K562 (cell line): ENCODE data around the gene PKP1. TPM values are rescaled to one million over a fixed set of nuclear protein-coding genes. Genes with fewer than 3 reads are reported as not detected.

Source experiments
- ATAC-seq: fragments of 200-7000 bp; cut with Tn5 transposase; 3 replicates; pipeline ENCODE4 v1.9.1; 2020; ENCODE audit warnings: moderate library complexity
- BruUV-seq: library from RNA; stranded (reverse); fragments of 400-500 nt; replicated peaks from 2 replicates; lab custom pipeline; 2021; lab: Mats Ljungman, UMichigan
- CTCF ChIA-PET: fragments of 300-600 bp; formaldehyde crosslinking; extraction: SDS; loops from one replicate; lab custom pipeline; 2021; ENCODE audit warnings: low intra/inter-chr PET ratio; lab: Yijun Ruan, JAX
- POLR2A ChIA-PET: fragments of 300-600, 350-650 bp; sonication (Branson Sonifier 250); formaldehyde crosslinking; extraction: SDS; loops from one replicate; lab custom pipeline; 2021; ENCODE audit warnings: antibody characterized with exemption, inconsistent platforms; lab: Yijun Ruan, JAX
- DNase-seq, 4 experiments: peaks; one replicate each; pipeline versions ENCODE4 v3.0.0 to v3.0.0-alpha.2; 2011 to 2018; ENCODE audit warnings: low spot score in 3 of 4, mixed read lengths in 3 of 4; ENCODE audit errors: extremely low read depth in 1 of 4
- FAIRE-seq: peaks from 2 replicates; lab custom pipeline; 2011; peaks lifted over from hg19 to GRCh38; lab: Jason Lieb, UNC
- H2AFZ ChIP-seq: 2 replicates; pipeline ENCODE4 v1.6.0; 2011; ENCODE audit warnings: low read depth, low read length, control low read depth, inconsistent platforms
- H3K27ac ChIP-seq: fragments of 200-600 bp; 3 replicates; pipeline ENCODE4 v1.8.0; 2011; ENCODE audit warnings: low read depth, mild to moderate bottlenecking, control low read depth, inconsistent platforms, low read length, moderate library complexity, mixed read lengths; ENCODE audit errors: extremely low read depth
- H3K27me3 ChIP-seq, 2 experiments: fragments of 300-600 bp in 1 of 2; 2 replicates in 1 of 2; 3 replicates in 1 of 2; pipeline versions ENCODE4 v1.6.0 to v1.8.0; 2011; ENCODE audit warnings: inconsistent platforms in 2 of 2, low read length in 2 of 2, mild to moderate bottlenecking in 1 of 2, mixed read lengths in 1 of 2, moderate library complexity in 1 of 2; ENCODE audit not compliant: control insufficient read depth in 2 of 2, insufficient read depth in 2 of 2
- H3K36me3 ChIP-seq: fragments of 300-600 bp; 3 replicates; pipeline ENCODE4 v1.8.0; 2011; ENCODE audit warnings: mild to moderate bottlenecking, low read length, inconsistent platforms; ENCODE audit not compliant: control insufficient read depth, insufficient read depth
- H3K4me1 ChIP-seq, 2 experiments: fragments of 200-600 bp in 1 of 2; replicated peaks in 1 of 2; 2 replicates in 1 of 2; 3 replicates in 1 of 2; pipeline versions ENCODE4 v1.5.1 to v1.8.0; 2011; ENCODE audit warnings: inconsistent platforms in 2 of 2, low read length in 2 of 2, mild to moderate bottlenecking in 1 of 2, mixed read lengths in 1 of 2, moderate library complexity in 1 of 2; ENCODE audit not compliant: control insufficient read depth in 2 of 2, insufficient read depth in 2 of 2
- H3K4me2 ChIP-seq: 2 replicates; pipeline ENCODE4 v1.6.1; 2011; ENCODE audit warnings: low read length, control low read depth, inconsistent platforms, mixed read lengths; ENCODE audit not compliant: insufficient read depth
- H3K4me3 ChIP-seq: fragments of 200-600 bp; sonication (generic), shearing (Covaris generic); 2 replicates; pipeline ENCODE4 v1.5.1; 2016; ENCODE audit warnings: control low read depth, inconsistent platforms
- H3K79me2 ChIP-seq: fragments of 200-600 bp; 3 replicates; pipeline ENCODE4 v1.8.0; 2011; ENCODE audit warnings: low read length, inconsistent platforms; ENCODE audit not compliant: control insufficient read depth, insufficient read depth
- H3K9ac ChIP-seq, 2 experiments: 2 replicates each; pipeline versions ENCODE4 v1.6.0 to v1.6.1; 2011; ENCODE audit warnings: low read depth in 2 of 2, low read length in 2 of 2, control low read depth in 1 of 2, inconsistent platforms in 1 of 2, mild to moderate bottlenecking in 1 of 2, mixed read lengths in 1 of 2; ENCODE audit not compliant: insufficient read depth in 1 of 2
- H3K9me1 ChIP-seq: one replicate; pipeline ENCODE4 v1.6.0; 2011; ENCODE audit warnings: inconsistent platforms, mild to moderate bottlenecking, low read length, moderate library complexity; ENCODE audit not compliant: control insufficient read depth, insufficient read depth
- H3K9me3 ChIP-seq: replicated peaks from 2 replicates; pipeline ENCODE4 v1.5.1; 2011; ENCODE audit warnings: low read depth, low read length, inconsistent platforms; ENCODE audit not compliant: control insufficient read depth, insufficient read depth
- H4K20me1 ChIP-seq: replicated peaks from 2 replicates; pipeline ENCODE4 v1.6.1; 2011; ENCODE audit warnings: low read length, inconsistent platforms, mixed read lengths; ENCODE audit not compliant: control insufficient read depth, insufficient read depth
- CBX1 ChIP-seq: sonication (generic); IDR thresholded peaks from 2 replicates; pipeline ENCODE4 v1.6.1; 2016; ENCODE audit warnings: antibody characterized with exemption, low read depth, mild to moderate bottlenecking
- FOS ChIP-seq: IDR thresholded peaks from 3 replicates; pipeline ENCODE4 v1.6.1; 2011; ENCODE audit not compliant: insufficient read length; ENCODE audit errors: extremely low read depth
- GATAD2A ChIP-seq: fragments of 450-650 bp; IDR thresholded peaks from 2 replicates; pipeline ENCODE4 v1.6.1; 2017
- HNRNPLL ChIP-seq: fragments of 200-400 bp; formaldehyde crosslinking; IDR thresholded peaks from 2 replicates; pipeline ENCODE4 v1.6.1; 2017; ENCODE audit warnings: low read length, low read depth, mild to moderate bottlenecking; ENCODE audit not compliant: poor library complexity, severe bottlenecking
- LARP7 ChIP-seq: fragments of 450-650 bp; IDR thresholded peaks from 2 replicates; pipeline ENCODE4 v1.6.1; 2016
- NCOA4 ChIP-seq: fragments of 450-650 bp; IDR thresholded peaks from 2 replicates; pipeline ENCODE4 v1.6.1; 2018; ENCODE audit warnings: mild to moderate bottlenecking; ENCODE audit not compliant: partially characterized antibody
- NR4A1 ChIP-seq, 2 experiments: fragments of 250-450 bp in 1 of 2; fragments of 450-650 bp in 1 of 2; sonication (Bioruptor Pico) in 1 of 2; IDR thresholded peaks; 2 replicates each; pipeline versions ENCODE4 v1.4.0 to v1.6.1; 2016 to 2020; ENCODE audit warnings: mild to moderate bottlenecking in 2 of 2, missing compliant biosample characterization in 1 of 2, missing genetic modification characterization in 1 of 2, moderate library complexity in 1 of 2
- POLR2AphosphoS5 ChIP-seq: IDR thresholded peaks from 2 replicates; pipeline ENCODE4 v1.6.1; 2011; ENCODE audit warnings: mild to moderate bottlenecking, low read depth, low read length, moderate library complexity; ENCODE audit not compliant: control insufficient read depth, insufficient read depth
- RCOR1 ChIP-seq, 2 experiments: IDR thresholded peaks; 2 replicates each; pipeline ENCODE4 v1.6.1; 2012; ENCODE audit warnings: low read depth in 2 of 2, low read length in 2 of 2, borderline replicate concordance in 1 of 2, improper control_type of control experiment in 1 of 2
- SRSF3 ChIP-seq: fragments of 200-400 bp; formaldehyde crosslinking; IDR thresholded peaks from 2 replicates; pipeline ENCODE4 v1.6.1; 2016; ENCODE audit warnings: mild to moderate bottlenecking, low read length, moderate library complexity; ENCODE audit not compliant: insufficient read depth
- ZFPM2 ChIP-seq: fragments of 250-450 bp; sonication (Bioruptor Pico); IDR thresholded peaks from 2 replicates; pipeline ENCODE4 v1.5.1; 2022; ENCODE audit warnings: mild to moderate bottlenecking
- ZNF224 ChIP-seq: sonication (generic); formaldehyde crosslinking; IDR thresholded peaks from 2 replicates; pipeline ENCODE4 v1.8.0; 2022; ENCODE audit warnings: mild to moderate bottlenecking, missing genetic modification reagents
- ZNF239 ChIP-seq: fragments of 250-450 bp; sonication (Bioruptor Pico); IDR thresholded peaks from 2 replicates; pipeline ENCODE4 v1.4.0; 2020; ENCODE audit warnings: mild to moderate bottlenecking
- ZNF253 ChIP-seq: fragments of 250-450 bp; sonication (Bioruptor Pico); conservative IDR thresholded peaks from 2 replicates; pipeline ENCODE4 v1.6.1; 2021; ENCODE audit warnings: mild to moderate bottlenecking
- ZNF655 ChIP-seq: fragments of 250-450 bp; sonication (Bioruptor Pico); IDR thresholded peaks from 2 replicates; pipeline ENCODE4 v1.5.0; 2021
- WGBS: fragments of 100-300 bp; shearing (Covaris generic); methylation state at CpG from one replicate; pipeline ENCODE4 v1.1.6; 2016; ENCODE audit warnings: low coverage, mixed read lengths; ENCODE audit not compliant: insufficient coverage; ENCODE audit errors: missing lambda C conversion rate; 5-methylcytosine and 5-hydroxymethylcytosine counted together
- in situ Hi-C: fragments of 300-500 bp; cut with MboI; formaldehyde crosslinking; loops from 4 replicates; pipeline ENCODE4 v1.15.0; 2018; ENCODE audit warnings: inconsistent platforms, mixed read lengths
- intact Hi-C: fragments of 100-400 bp; cut with micrococcal nuclease; formaldehyde crosslinking; loops from 2 replicates; pipeline ENCODE4 v1.14.2; 2022
- polyA plus RNA-seq, 8 experiments: library from polyadenylated mRNA; depleted of rRNA in 4 of 8; stranded (reverse) in 5 of 8; unstranded in 3 of 8; fragments of >200 nt; fragmentation: Nextera tagmentation in 2 of 8; fragmentation: Illumina TruSeq in 1 of 8; extraction: Ambion mirVana in 2 of 8; extraction: Trizol in 1 of 8; gene quantifications; 2 replicates each; pipeline versions ENCODE4 v1.2.1 to v1.2.3, GENCODE V29; 2011 to 2014; ENCODE audit warnings: inconsistent platforms in 1 of 8, missing spikeins in 1 of 8
- total RNA-seq, 7 experiments: library from RNA; depleted of rRNA in 6 of 7; stranded (reverse); fragments of >200 nt in 6 of 7; fragmentation: Illumina TruSeq in 2 of 7; extraction: Trizol in 2 of 7; gene quantifications; 2 replicates each; pipeline versions ENCODE4 v1.2.1 to v1.2.3, GENCODE V29; 2011 to 2021; ENCODE audit warnings: low replicate concordance in 1 of 7

Gene PKP1
- total and polyA plus RNA-seq, 9 of the 15 experiments (the other 6 are each of a cell fraction or from before 2014, with no cell fraction given): not detected

GRCh38 chr1:201272799-201273198 is 10.5 kb upstream of the PKP1 start:
- Histone ChIP-seq H3K27ac (no peak overlapping the region), H3K4me3 (no peak overlapping the region), H3K27me3 (peaks cover 40 to 81% of the 10 kb centered on the region in 2 experiments; a peak in 4 of 5 replicates), H3K9me1 (no peaks in the 10 kb centered on the region), H3K9ac (no peak overlapping the region), H3K4me1 (peaks cover 0 to 4% of the 10 kb centered on the region in 2 experiments; a peak in 1 of 5 replicates), H2AFZ (no peak overlapping the region), H3K4me2 (no peak overlapping the region), H4K20me1 (peaks cover 9% of the 10 kb centered on the region), H3K9me3 (no peaks in the 10 kb centered on the region), H3K79me2 (no peaks in the 10 kb centered on the region), H3K36me3 (no peaks in the 10 kb centered on the region)
- ATAC-seq (no peak), DNase-seq (no peak), FAIRE-seq (peak; percentile 35)
- ChIA-PET POLR2A (no interaction called here), CTCF (no interaction called here)
- in situ Hi-C loops (no loop called here), intact Hi-C loops (no loop called here)
- no TSS peak for BruUV-seq
- TF ChIP-seq RCOR1 (IDR thresholded peaks at IDR 0.05; ENCODE audit: borderline replicate concordance in 1 of 2, low read depth in 2 of 2, low read length in 2 of 2) (no peak), FOS (no peak), SRSF3 (no peak), ZNF224 (CRISPR knock-in tag) (no peak), NR4A1 (CRISPR knock-in tag; IDR thresholded peaks at IDR 0.05) (no peak), NR4A1 (tag; IDR thresholded peaks at IDR 0.05) (no peak), ZFPM2 (CRISPR knock-in tag) (no peak), NCOA4 (no peak), CBX1 (no peak), POLR2AphosphoS5 (no peak), ZNF253 (CRISPR knock-in tag) (no peak), HNRNPLL (no peak), LARP7 (no peak), ZNF239 (no peak), GATAD2A (no peak), ZNF655 (CRISPR knock-in tag) (no peak)
- under 1% methylated on average over 10 of the region's 10 CpGs for WGBS
